SK-N-SH treated with all-trans-retinoic acid at 6 μM for 48 hours (cell line): Measurements from ENCODE around the gene MORF4L1.

Experiments
- ARNTL ChIP-seq: fragments of 450-650 bp; formaldehyde crosslinking; IDR thresholded peaks from 2 replicates; pipeline ENCODE4 v1.5.0; 2020; ENCODE audit warnings: low read depth, mild to moderate bottlenecking, moderate library complexity, borderline replicate concordance
- BACH2 ChIP-seq: fragments of 250-450 bp; sonication (Bioruptor Pico); IDR thresholded peaks from 2 replicates; pipeline ENCODE4 v1.9.0; 2021; ENCODE audit warnings: mild to moderate bottlenecking, borderline replicate concordance
- CSDC2 ChIP-seq: fragments of 250-450 bp; sonication (Bioruptor Pico); IDR thresholded peaks from 2 replicates; pipeline ENCODE4 v1.5.0; 2020; ENCODE audit warnings: mild to moderate bottlenecking, moderate library complexity
- CSRNP3 ChIP-seq: fragments of 250-450 bp; sonication (Bioruptor Pico); IDR thresholded peaks from 2 replicates; pipeline ENCODE4 v1.5.1; 2021; ENCODE audit warnings: mild to moderate bottlenecking, moderate library complexity
- ESRRG ChIP-seq: fragments of 250-450 bp; sonication (Bioruptor Pico); IDR thresholded peaks from 2 replicates; pipeline ENCODE4 v1.6.1; 2021; ENCODE audit warnings: mild to moderate bottlenecking
- GLIS3 ChIP-seq: fragments of 250-450 bp; sonication (Bioruptor Pico); IDR thresholded peaks from 2 replicates; pipeline ENCODE4 v1.5.0; 2020; ENCODE audit warnings: mild to moderate bottlenecking, moderate library complexity
- PATZ1 ChIP-seq: fragments of 250-450 bp; sonication (Bioruptor Pico); IDR thresholded peaks from 2 replicates; pipeline ENCODE4 v1.8.0; 2020; ENCODE audit warnings: mild to moderate bottlenecking, moderate library complexity, borderline replicate concordance
- RARB ChIP-seq: fragments of 250-450 bp; sonication (Bioruptor Pico); IDR thresholded peaks from 2 replicates; pipeline ENCODE4 v1.8.0; 2021; ENCODE audit warnings: mild to moderate bottlenecking, moderate library complexity
- SNAI2 ChIP-seq: fragments of 250-450 bp; sonication (Bioruptor Pico); IDR thresholded peaks from 2 replicates; pipeline ENCODE4 v1.5.0; 2020; ENCODE audit warnings: mild to moderate bottlenecking, moderate library complexity
- TCF4 ChIP-seq: fragments of 250-450 bp; sonication (Bioruptor Pico); IDR thresholded peaks from 2 replicates; pipeline ENCODE4 v1.8.0; 2021; ENCODE audit warnings: mild to moderate bottlenecking, moderate library complexity, borderline replicate concordance
- ZFP3 ChIP-seq: fragments of 250-450 bp; sonication (Bioruptor Pico); IDR thresholded peaks from 2 replicates; pipeline ENCODE4 v1.5.0; 2020; ENCODE audit warnings: mild to moderate bottlenecking, moderate library complexity
- ZFP30 ChIP-seq: fragments of 450-650 bp; formaldehyde crosslinking; IDR thresholded peaks from 2 replicates; pipeline ENCODE4 v1.5.0; 2022; ENCODE audit warnings: mild to moderate bottlenecking, moderate library complexity
- ZNF565 ChIP-seq: fragments of 450-650 bp; formaldehyde crosslinking; conservative IDR thresholded peaks from 2 replicates; pipeline ENCODE4 v1.5.0; 2020; ENCODE audit warnings: low read depth, mild to moderate bottlenecking, moderate library complexity
- ZNF70 ChIP-seq: fragments of 450-650 bp; formaldehyde crosslinking; IDR thresholded peaks from 2 replicates; pipeline ENCODE4 v1.5.0; 2020; ENCODE audit warnings: mild to moderate bottlenecking, moderate library complexity

- TF ChIP-seq PATZ1 (CRISPR knock-in tag) (no peak), TCF4 (CRISPR knock-in tag) (no peak), ARNTL (no peak), CSRNP3 (CRISPR knock-in tag) (no peak), ZFP3 (CRISPR knock-in tag) (no peak), CSDC2 (CRISPR knock-in tag) (no peak), RARB (no peak), ZNF70 (CRISPR knock-in tag) (no peak), ESRRG (CRISPR knock-in tag) (no peak), ZFP30 (CRISPR knock-in tag) (no peak), GLIS3 (CRISPR knock-in tag) (no peak), BACH2 (no peak), ZNF565 (CRISPR knock-in tag) (no peak), SNAI2 (CRISPR knock-in tag) (no peak)
Observed at GRCh38 chr15:78933187-78933822, 60.6 kb downstream of the MORF4L1 start.
